CD14-positive monocyte (primary cell): ENCODE data around the gene SYT13. TPM values are rescaled to one million over a fixed set of nuclear protein-coding genes. Genes with fewer than 3 reads are reported as not detected.

Source experiments
- DNase-seq, 3 donors: peaks; one replicate each; pipeline ENCODE4 v3.0.0-alpha.2; 2011 to 2022
- H2AFZ ChIP-seq: 2 replicates; pipeline ENCODE4 v1.6.0; 2012; ENCODE audit warnings: mild to moderate bottlenecking, low read depth, low read length, inconsistent platforms; ENCODE audit not compliant: insufficient read depth, poor library complexity, severe bottlenecking
- H3K27ac ChIP-seq, 2 donors: 1 replicate in 1 of 2; 2 replicates in 1 of 2; pipeline ENCODE4 v1.5.1; 2012 to 2013; ENCODE audit warnings: low read length in 2 of 2, control low read depth in 1 of 2, inconsistent platforms in 1 of 2, low read depth in 1 of 2, mild to moderate bottlenecking in 1 of 2
- H3K27me3 ChIP-seq, 2 donors: one replicate each; pipeline versions ENCODE4 v1.6.0 to v1.6.1; 2011 to 2013; ENCODE audit warnings: low read length in 2 of 2; ENCODE audit not compliant: control insufficient read depth in 2 of 2, insufficient read depth in 2 of 2
- H3K36me3 ChIP-seq, 2 donors: replicated peaks in 1 of 2; 1 replicate in 1 of 2; 2 replicates in 1 of 2; pipeline versions ENCODE4 v1.5.1 to v1.6.1; 2012 to 2013; ENCODE audit warnings: low read length in 2 of 2, control low read depth in 1 of 2, inconsistent platforms in 1 of 2, mild to moderate bottlenecking in 1 of 2; ENCODE audit not compliant: insufficient read depth in 2 of 2, control insufficient read depth in 1 of 2
- H3K4me1 ChIP-seq, 2 donors: 1 replicate in 1 of 2; 2 replicates in 1 of 2; pipeline versions ENCODE4 v1.5.1 to v1.6.1; 2012 to 2013; ENCODE audit warnings: low read length in 2 of 2, control low read depth in 1 of 2, inconsistent platforms in 1 of 2, mild to moderate bottlenecking in 1 of 2, moderate library complexity in 1 of 2; ENCODE audit not compliant: insufficient read depth in 2 of 2, control insufficient read depth in 1 of 2
- H3K4me2 ChIP-seq: replicated peaks from 2 replicates; pipeline ENCODE3; 2012; ENCODE audit warnings: low read length, moderate library complexity, mild to moderate bottlenecking; ENCODE audit not compliant: poor library complexity, severe bottlenecking; ENCODE audit errors: extremely low read depth
- H3K4me3 ChIP-seq, 3 experiments: fragments of 200-600 bp in 1 of 3; sonication (generic) in 1 of 3; replicated peaks in 1 of 3; 1 replicate in 2 of 3; 2 replicates in 1 of 3; pipeline ENCODE4 v1.5.1; 2011 to 2013; ENCODE audit warnings: low read length in 3 of 3, mild to moderate bottlenecking in 3 of 3, control low read depth in 2 of 3, low read depth in 2 of 3, inconsistent platforms in 1 of 3, moderate library complexity in 1 of 3
- H3K79me2 ChIP-seq: 2 replicates; pipeline ENCODE4 v1.6.0; 2012; ENCODE audit warnings: mild to moderate bottlenecking, control low read depth, inconsistent platforms, low read length, moderate library complexity; ENCODE audit not compliant: insufficient read depth
- H3K9ac ChIP-seq: 2 replicates; pipeline ENCODE4 v1.6.0; 2017; ENCODE audit warnings: low read length, mild to moderate bottlenecking; ENCODE audit not compliant: insufficient read depth, poor library complexity, severe bottlenecking
- H3K9me3 ChIP-seq, 2 donors: replicated peaks in 1 of 2; 1 replicate in 1 of 2; 2 replicates in 1 of 2; pipeline versions ENCODE4 v1.5.1 to v1.6.1; 2012 to 2013; ENCODE audit warnings: low read length in 2 of 2, control low read depth in 1 of 2; ENCODE audit not compliant: control insufficient read depth in 1 of 2, insufficient read depth in 1 of 2
- H4K20me1 ChIP-seq: 2 replicates; pipeline ENCODE4 v1.6.0; 2012; ENCODE audit warnings: mild to moderate bottlenecking, low read length, control low read depth, moderate library complexity; ENCODE audit not compliant: insufficient read depth
- H3K27ac Mint-ChIP-seq, 7 donors: one replicate each; pipeline ENCODE4 v1.8.0; 2020; ENCODE audit warnings: mild to moderate bottlenecking in 7 of 7, mixed read lengths in 7 of 7, moderate library complexity in 6 of 7, inconsistent platforms in 2 of 7
- H3K27me3 Mint-ChIP-seq, 3 donors: one replicate each; pipeline ENCODE4 v1.8.0; 2021 to 2022; ENCODE audit warnings: low read depth in 3 of 3, mild to moderate bottlenecking in 3 of 3, mixed read lengths in 3 of 3, moderate library complexity in 3 of 3, inconsistent platforms in 1 of 3
- H3K36me3 Mint-ChIP-seq, 2 donors: one replicate each; pipeline ENCODE4 v1.8.0; 2020; ENCODE audit warnings: mixed read lengths in 2 of 2, inconsistent platforms in 1 of 2, mild to moderate bottlenecking in 1 of 2
- H3K4me1 Mint-ChIP-seq: one replicate; pipeline ENCODE4 v1.8.0; 2020; ENCODE audit warnings: mild to moderate bottlenecking, mixed read lengths
- H3K4me3 Mint-ChIP-seq, 2 donors: one replicate each; pipeline ENCODE4 v1.8.0; 2020; ENCODE audit warnings: mild to moderate bottlenecking in 2 of 2, mixed read lengths in 2 of 2, moderate library complexity in 1 of 2
- H3K9me3 Mint-ChIP-seq, 7 donors: one replicate each; pipeline ENCODE4 v1.8.0; 2020 to 2022; ENCODE audit warnings: mixed read lengths in 7 of 7, mild to moderate bottlenecking in 6 of 7, moderate library complexity in 6 of 7, inconsistent platforms in 2 of 7
- WGBS: methylation state at CpG from one replicate; pipeline ENCODE4 v1.1.5; 2013; ENCODE audit warnings: missing lambda C conversion rate; ENCODE audit not compliant: insufficient coverage; 5-methylcytosine and 5-hydroxymethylcytosine counted together
- intact Hi-C, 2 donors: fragments of 100-400 bp; cut with micrococcal nuclease; formaldehyde crosslinking; loops; one replicate each; pipeline versions ENCODE4 v1.15.0 to v1.15.1; 2023
- polyA plus RNA-seq, 3 donors: library from polyadenylated mRNA; depleted of rRNA in 1 of 3; unstranded in 2 of 3; stranded (reverse) in 1 of 3; fragments of 300-500 nt in 2 of 3; fragments of >200 nt in 1 of 3; fragmentation: Illumina TruSeq in 2 of 3; gene quantifications; 1 replicate in 2 of 3; 2 replicates in 1 of 3; pipeline ENCODE4 v1.2.3, GENCODE V29; 2012 to 2021
- TF ChIP-seq, protein P1 (sequence below): fragments of 200-600 bp; IDR thresholded peaks from one replicate; pipeline ENCODE4 v1.8.0; 2022; ENCODE audit warnings: antibody characterized with exemption, mild to moderate bottlenecking

The SYT13 gene
- polyA plus RNA-seq, 3 donors, result not detected

DNA sequence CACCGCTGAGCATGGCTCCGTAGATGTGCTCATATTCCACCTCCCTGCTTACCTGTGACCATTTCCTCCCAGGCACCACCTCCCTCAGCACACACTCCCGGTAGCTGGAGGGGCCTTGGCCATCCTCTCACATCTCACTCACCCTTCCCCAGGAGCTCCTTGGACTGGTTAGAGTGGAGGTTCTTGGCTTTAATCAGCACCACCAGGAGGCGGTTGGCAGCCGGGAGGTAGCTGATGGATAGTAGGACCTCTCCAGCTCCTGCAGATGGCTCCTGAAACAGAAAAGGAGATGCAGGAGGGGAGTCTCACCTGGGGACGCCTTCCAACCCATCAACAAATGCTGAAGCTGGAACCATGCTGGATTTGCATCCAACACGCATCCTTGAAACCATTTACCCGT, 39.9 kb downstream of the SYT13 start:
- Histone ChIP-seq H3K9me3 (no peaks in the 10 kb centered on the region), H3K4me3 (no peak overlapping the region), H3K27me3 (no peaks in the 10 kb centered on the region), H3K36me3 (no peaks in the 10 kb centered on the region), H2AFZ (no peak overlapping the region), H3K9ac (no peak overlapping the region), H3K27ac (no peak overlapping the region), H3K79me2 (no peaks in the 10 kb centered on the region), H3K4me2 (no peak overlapping the region), H3K4me1 (no peaks in the 10 kb centered on the region), H4K20me1 (no peaks in the 10 kb centered on the region)
- Mint-ChIP-seq H3K36me3 (no peaks in the 10 kb centered on the region), H3K27ac (no peak overlapping the region), H3K4me1 (no peaks in the 10 kb centered on the region), H3K9me3 (no peaks in the 10 kb centered on the region), H3K27me3 (peaks cover 0 to 7% (median 3%) of the 10 kb centered on the region in 3 donors), H3K4me3 (no peak overlapping the region)
- intact Hi-C loops, result no loop called here
- 89% methylated on average over 3 of the region's 8 CpGs for WGBS
- DNase-seq, result no peak
- TF ChIP-seq, protein P1, sequence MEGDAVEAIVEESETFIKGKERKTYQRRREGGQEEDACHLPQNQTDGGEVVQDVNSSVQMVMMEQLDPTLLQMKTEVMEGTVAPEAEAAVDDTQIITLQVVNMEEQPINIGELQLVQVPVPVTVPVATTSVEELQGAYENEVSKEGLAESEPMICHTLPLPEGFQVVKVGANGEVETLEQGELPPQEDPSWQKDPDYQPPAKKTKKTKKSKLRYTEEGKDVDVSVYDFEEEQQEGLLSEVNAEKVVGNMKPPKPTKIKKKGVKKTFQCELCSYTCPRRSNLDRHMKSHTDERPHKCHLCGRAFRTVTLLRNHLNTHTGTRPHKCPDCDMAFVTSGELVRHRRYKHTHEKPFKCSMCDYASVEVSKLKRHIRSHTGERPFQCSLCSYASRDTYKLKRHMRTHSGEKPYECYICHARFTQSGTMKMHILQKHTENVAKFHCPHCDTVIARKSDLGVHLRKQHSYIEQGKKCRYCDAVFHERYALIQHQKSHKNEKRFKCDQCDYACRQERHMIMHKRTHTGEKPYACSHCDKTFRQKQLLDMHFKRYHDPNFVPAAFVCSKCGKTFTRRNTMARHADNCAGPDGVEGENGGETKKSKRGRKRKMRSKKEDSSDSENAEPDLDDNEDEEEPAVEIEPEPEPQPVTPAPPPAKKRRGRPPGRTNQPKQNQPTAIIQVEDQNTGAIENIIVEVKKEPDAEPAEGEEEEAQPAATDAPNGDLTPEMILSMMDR, result no peak

DNA sequence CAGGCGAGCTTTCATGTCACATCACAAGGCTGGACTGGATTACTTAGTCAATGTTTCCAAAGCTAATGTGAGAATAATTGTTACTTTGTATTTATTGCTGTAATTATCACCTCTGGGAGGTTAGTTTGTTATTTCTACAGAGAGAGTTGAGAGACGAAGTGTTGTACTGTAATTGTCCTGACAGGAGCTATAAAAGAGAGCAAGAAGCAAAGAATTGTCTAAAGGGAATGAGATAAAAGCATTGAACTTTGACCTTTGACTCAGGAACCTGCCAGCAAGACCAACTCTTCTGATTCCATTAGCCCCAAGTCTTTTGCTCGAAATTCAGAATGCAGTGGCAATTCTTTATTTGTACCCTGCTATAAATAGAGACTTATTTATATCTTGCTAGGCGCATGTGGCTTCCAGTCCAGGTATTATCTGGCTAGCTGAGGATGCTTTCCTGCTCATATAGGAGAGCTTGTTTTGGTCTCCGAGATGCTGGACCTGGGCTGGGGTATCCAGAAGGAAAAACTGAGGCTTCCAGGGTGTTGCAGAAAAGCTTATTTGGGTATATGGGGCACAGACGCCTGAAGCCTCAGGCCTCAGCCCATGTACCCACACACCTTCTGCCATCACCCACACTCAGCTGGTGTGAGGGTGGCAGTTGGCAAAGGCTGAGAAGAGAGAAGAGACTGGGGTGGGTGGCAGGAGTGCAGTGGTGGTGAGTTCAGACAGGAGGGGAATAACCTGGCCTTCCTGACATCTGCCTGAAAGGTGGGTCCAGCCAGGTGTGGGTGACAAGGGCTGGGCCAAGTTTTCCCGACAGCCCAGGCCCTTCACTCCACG, 40.7 kb downstream of the SYT13 start:
- Mint-ChIP-seq H3K27ac (no peak overlapping the region), H3K4me1 (no peaks in the 10 kb centered on the region), H3K27me3 (peaks cover 0 to 7% (median 3%) of the 10 kb centered on the region in 3 donors), H3K4me3 (no peak overlapping the region), H3K36me3 (no peaks in the 10 kb centered on the region), H3K9me3 (no peaks in the 10 kb centered on the region)
- no peak for DNase-seq
- TF ChIP-seq, protein P1, result no peak
- Histone ChIP-seq H4K20me1 (no peaks in the 10 kb centered on the region), H3K27me3 (no peaks in the 10 kb centered on the region), H2AFZ (no peak overlapping the region), H3K79me2 (no peaks in the 10 kb centered on the region), H3K27ac (no peak overlapping the region), H3K36me3 (no peaks in the 10 kb centered on the region), H3K4me2 (no peak overlapping the region), H3K4me1 (no peaks in the 10 kb centered on the region), H3K4me3 (no peak overlapping the region), H3K9me3 (no peaks in the 10 kb centered on the region), H3K9ac (no peak overlapping the region)
- 96% methylated on average over 4 of the region's 8 CpGs for WGBS
- intact Hi-C loops, result no loop called here
